Measurements from ENCODE around the gene DDX41. TPM values are rescaled to one million over a fixed set of nuclear protein-coding genes. Genes with fewer than 3 reads are reported as not detected.

DDX41 gene
- polyA plus RNA-seq, 5 donors = 74.4 to 104 (median 84.1) TPM

DNA sequence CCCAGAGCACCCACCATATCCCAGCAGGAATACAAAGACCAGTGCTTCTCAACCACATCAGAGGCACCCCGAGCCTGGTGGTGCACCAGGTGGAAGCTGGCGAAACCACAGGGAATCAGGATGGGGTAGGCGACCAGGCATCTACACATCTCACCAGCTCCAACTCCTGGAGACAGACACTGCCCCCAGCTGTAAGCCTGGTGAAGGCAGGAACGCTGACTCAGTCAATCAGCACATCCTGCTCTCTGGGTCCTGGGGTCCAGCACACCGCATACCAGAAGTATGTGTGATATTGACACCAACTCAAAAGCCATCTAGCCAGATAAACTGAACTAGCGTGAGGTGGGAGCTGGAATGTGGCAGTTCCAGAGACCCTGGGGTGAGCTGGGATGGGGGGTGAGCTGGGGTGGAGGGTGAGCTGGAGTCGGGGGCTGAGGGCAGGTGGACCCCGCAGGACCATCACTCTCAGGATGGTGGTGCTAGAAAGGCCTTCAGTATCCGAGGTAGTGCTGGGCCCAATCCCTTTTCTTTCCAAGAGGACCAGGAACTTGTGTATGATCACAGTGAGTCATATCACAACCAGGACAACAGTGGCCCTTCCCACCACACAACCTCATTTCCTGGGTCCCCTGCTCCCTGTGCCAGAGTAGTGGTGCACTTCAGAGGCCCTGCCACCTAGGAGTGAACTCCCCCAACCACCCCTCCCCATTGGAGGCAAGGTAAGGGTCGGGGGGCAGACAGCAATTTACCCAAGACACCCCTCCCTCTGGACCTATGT is 45.8 kb downstream of the DDX41 start:
- DNase-seq = no peak

DNA sequence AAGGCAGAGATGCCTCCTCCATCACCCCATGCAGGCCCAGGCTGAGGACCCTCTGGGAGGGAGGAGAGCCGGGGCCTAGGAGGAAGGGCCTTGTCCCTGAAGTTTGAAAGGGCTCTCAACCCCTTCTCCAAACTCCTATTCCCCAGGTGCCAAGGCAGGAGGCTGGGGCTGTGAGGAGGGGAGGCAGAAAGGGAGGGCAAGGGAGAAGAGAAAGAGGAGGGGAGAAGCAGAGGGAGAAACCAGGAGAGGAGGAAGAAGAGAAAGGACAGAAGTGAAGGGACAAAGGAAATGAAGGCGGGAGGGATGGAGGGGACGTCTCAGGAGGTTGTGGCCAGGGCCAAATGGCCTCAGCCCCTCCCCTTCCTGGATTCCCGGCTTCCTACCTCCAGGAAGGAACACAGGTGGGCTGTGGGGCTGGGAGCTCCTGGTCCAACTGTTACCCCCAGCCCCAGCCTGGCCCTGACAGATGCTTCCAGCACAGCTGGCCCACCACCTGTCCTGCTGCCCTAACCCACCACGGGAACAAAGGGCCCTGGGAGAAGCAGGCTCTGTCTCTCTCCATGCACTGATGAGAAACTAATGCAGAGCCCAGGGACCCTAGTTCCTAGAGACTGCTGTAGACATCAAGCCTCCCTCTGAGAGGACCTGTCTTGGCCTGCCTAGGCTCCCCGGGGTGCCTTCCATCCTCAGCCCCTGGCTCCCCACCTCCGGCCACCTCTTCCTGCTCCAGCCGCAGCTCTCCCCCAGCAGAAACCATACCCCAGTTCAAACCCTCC is 46.8 kb downstream of the DDX41 start:
- no peak for DNase-seq

GRCh38 chr5:177468685-177469628 is 47.8 kb downstream of the DDX41 start:
- DNase-seq = no peak

DNA sequence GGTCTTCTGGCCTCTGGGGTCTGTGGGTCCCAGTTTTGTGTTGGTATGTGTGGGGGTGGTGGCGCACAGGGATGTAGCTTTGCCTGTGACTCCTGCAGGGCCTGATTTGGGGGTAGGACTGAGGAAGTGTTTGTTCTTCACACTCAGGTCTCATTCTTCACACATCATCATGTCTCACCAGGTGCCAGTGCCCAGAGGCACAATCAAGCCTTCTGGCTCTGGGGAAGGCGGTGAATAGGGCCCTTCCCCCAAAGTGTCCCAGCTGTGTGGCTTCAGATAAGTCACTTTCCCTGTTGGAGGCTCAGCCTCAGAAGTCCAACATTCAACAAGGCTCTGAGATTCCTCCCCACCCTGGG is 48.5 kb downstream of the DDX41 start:
- no peak for DNase-seq

GRCh38 chr5:177467436-177467835 is 49.3 kb downstream of the DDX41 start:
- no peak for DNase-seq

DNA sequence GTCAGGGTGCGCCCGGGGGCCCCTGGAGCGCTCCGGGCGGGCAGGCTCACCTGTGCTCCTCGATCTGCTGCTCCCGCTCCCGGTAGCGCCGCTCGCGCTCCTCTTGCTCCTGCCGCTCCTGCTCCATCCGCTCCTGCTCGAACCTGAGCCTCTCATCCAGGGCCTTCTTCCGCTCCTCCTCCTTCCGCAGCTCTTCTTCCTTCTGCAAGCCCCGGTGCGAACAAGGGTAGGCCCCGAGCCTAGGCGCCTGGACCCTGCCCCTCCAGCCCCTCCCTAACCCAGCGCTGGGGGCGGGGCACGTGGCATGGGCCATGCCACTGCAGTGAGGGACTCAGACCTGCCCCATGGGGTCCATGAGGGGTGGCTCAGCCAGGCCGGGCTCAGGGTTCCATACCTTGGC is 49.9 kb downstream of the DDX41 start:
- DNase-seq = no peak

DNA sequence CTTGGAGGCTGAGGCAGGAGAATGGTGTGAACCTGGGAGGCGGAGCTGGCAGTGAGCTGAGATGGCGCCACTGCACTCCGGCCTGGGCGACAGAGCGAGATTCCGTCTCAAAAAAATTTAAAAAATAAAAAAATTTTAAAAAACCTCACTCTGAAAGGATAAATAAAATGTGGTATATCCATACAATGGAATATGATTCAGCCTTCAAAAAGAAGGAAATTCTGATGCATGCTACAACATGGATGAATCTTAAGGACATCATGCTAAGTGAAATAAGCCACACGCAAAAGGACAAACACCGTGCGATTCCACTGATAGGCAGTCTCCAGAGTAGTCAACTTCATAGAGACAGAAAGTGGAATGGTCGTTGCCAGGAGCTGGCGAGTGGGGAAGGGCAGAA is 51.7 kb downstream of the DDX41 start:
- DNase-seq = no peak

GRCh38 chr5:177462021-177462670 is 54.6 kb downstream of the DDX41 start:
- DNase-seq = no peak

Other genes with a start within 250 kb of the DDX41 start
- gene RAB24, start 213.2 kb downstream of the DDX41 start, polyA plus RNA-seq (ENCODE audit: insufficient read depth in 1 of 5, insufficient read length in 5 of 5, low replicate concordance in 1 of 5) = 10 to 100 TPM; 21.0 to 44.5 (median 27.0) TPM
- 100 to 1,000 TPM in 1 of 5 donors, 10 to 100 TPM in 4; 75.9 to 128 (median 93.9) TPM for gene PRELID1, start 213.2 kb downstream of the DDX41 start, polyA plus RNA-seq (ENCODE audit: insufficient read depth in 1 of 5, insufficient read length in 5 of 5, low replicate concordance in 1 of 5)
- gene MXD3, start 205.1 kb downstream of the DDX41 start, polyA plus RNA-seq (ENCODE audit: insufficient read depth in 1 of 5, insufficient read length in 5 of 5, low replicate concordance in 1 of 5) = 10 to 100 TPM; 16.7 to 39.9 (median 30.3) TPM
- 100 to 1,000 TPM in 4 of 5 donors, 10 to 100 TPM in 1; 85.2 to 137 (median 105) TPM for gene LMAN2, start 165.3 kb downstream of the DDX41 start, polyA plus RNA-seq (ENCODE audit: insufficient read depth in 1 of 5, insufficient read length in 5 of 5, low replicate concordance in 1 of 5)
- 10 to 100 TPM in 1 of 5 donors, 1 to 10 TPM in 4; 3.6 to 14.0 (median 8.5) TPM for gene RGS14, start 159.0 kb downstream of the DDX41 start, polyA plus RNA-seq (ENCODE audit: insufficient read depth in 1 of 5, insufficient read length in 5 of 5, low replicate concordance in 1 of 5)
- gene SLC34A1, start 132.5 kb downstream of the DDX41 start, polyA plus RNA-seq (ENCODE audit: insufficient read depth in 1 of 5, insufficient read length in 5 of 5, low replicate concordance in 1 of 5) = under 1 TPM in 1 of 5 donors, not detected in 4; 0.51 TPM
- gene PFN3, start 116.3 kb downstream of the DDX41 start, polyA plus RNA-seq (ENCODE audit: insufficient read depth in 1 of 5, insufficient read length in 5 of 5, low replicate concordance in 1 of 5) = not detected
- gene F12, start 107.4 kb downstream of the DDX41 start, polyA plus RNA-seq (ENCODE audit: insufficient read depth in 1 of 5, insufficient read length in 5 of 5, low replicate concordance in 1 of 5) = under 1 TPM in 4 of 5 donors, not detected in 1; 0.09 to 0.40 (median 0.17) TPM
- 10 to 100 TPM; 14.8 to 27.7 (median 17.7) TPM for gene GRK6, start 90.3 kb downstream of the DDX41 start, polyA plus RNA-seq (ENCODE audit: insufficient read depth in 1 of 5, insufficient read length in 5 of 5, low replicate concordance in 1 of 5)
- gene PRR7, start 70.1 kb downstream of the DDX41 start, polyA plus RNA-seq (ENCODE audit: insufficient read depth in 1 of 5, insufficient read length in 5 of 5, low replicate concordance in 1 of 5) = 1 to 10 TPM in 1 of 5 donors, under 1 TPM in 4; 0.39 to 2.5 (median 0.63) TPM
- gene DBN1, start 43.3 kb downstream of the DDX41 start, polyA plus RNA-seq (ENCODE audit: insufficient read depth in 1 of 5, insufficient read length in 5 of 5, low replicate concordance in 1 of 5) = 100 to 1,000 TPM; 121 to 218 (median 139) TPM
- gene PDLIM7, start 19.4 kb downstream of the DDX41 start, polyA plus RNA-seq (ENCODE audit: insufficient read depth in 1 of 5, insufficient read length in 5 of 5, low replicate concordance in 1 of 5) = 100 to 1,000 TPM in 1 of 5 donors, 10 to 100 TPM in 4; 55.0 to 128 (median 85.9) TPM
- 1 to 10 TPM; 5.6 to 6.6 (median 6.4) TPM for gene DOK3, start 7.1 kb downstream of the DDX41 start, polyA plus RNA-seq (ENCODE audit: insufficient read depth in 1 of 5, insufficient read length in 5 of 5, low replicate concordance in 1 of 5)
- gene FAM193B, start 37.6 kb upstream of the DDX41 start, polyA plus RNA-seq (ENCODE audit: insufficient read depth in 1 of 5, insufficient read length in 5 of 5, low replicate concordance in 1 of 5) = 100 to 1,000 TPM in 1 of 5 donors, 10 to 100 TPM in 4; 84.2 to 108 (median 94.9) TPM
- gene TMED9, start 75.2 kb upstream of the DDX41 start, polyA plus RNA-seq (ENCODE audit: insufficient read depth in 1 of 5, insufficient read length in 5 of 5, low replicate concordance in 1 of 5) = 100 to 1,000 TPM; 117 to 180 (median 130) TPM
- gene B4GALT7, start 83.2 kb upstream of the DDX41 start, polyA plus RNA-seq (ENCODE audit: insufficient read depth in 1 of 5, insufficient read length in 5 of 5, low replicate concordance in 1 of 5) = 10 to 100 TPM; 17.3 to 30.0 (median 21.2) TPM

All from right lung (tissue), 5 donors.